H1 (cell line): Measurements from ENCODE around the gene TBC1D26. TPM values are rescaled to one million over a fixed set of nuclear protein-coding genes. Genes with fewer than 3 reads are reported as not detected.
A peak's percentile ranks its signal among the peaks of the same experiment; 100 is the strongest.
"Not testable (repeated sequence)": the region's sequence is repeated elsewhere in the genome, so short reads cannot be mapped to it uniquely, and the experiment has no call there.

Experiments
- CTCF ChIA-PET: fragments of 300-600 bp; sonication (Branson Sonifier 250); formaldehyde crosslinking; loops from one replicate; lab custom pipeline; 2021; ENCODE audit not compliant: partially characterized antibody; lab: Charles Lee
- POLR2A ChIA-PET: fragments of 300-600 bp; sonication (Branson Sonifier 250); formaldehyde crosslinking; loops from one replicate; lab custom pipeline; 2021; ENCODE audit warnings: inconsistent platforms; ENCODE audit not compliant: partially characterized antibody; lab: Charles Lee
- DNase-seq, 2 experiments: peaks; one replicate each; pipeline versions ENCODE4 v3.0.0 to v3.0.0-alpha.2; 2010 to 2022; ENCODE audit warnings: low spot score in 2 of 2, low read depth in 1 of 2, mixed read lengths in 1 of 2
- FAIRE-seq: peaks from 2 replicates; lab custom pipeline; 2011; peaks lifted over from hg19 to GRCh38; lab: Jason Lieb, UNC
- H2AFZ ChIP-seq: 2 replicates; pipeline ENCODE4 v1.8.1; 2012; ENCODE audit warnings: low read length, inconsistent platforms
- H2AK5ac ChIP-seq: 2 replicates; pipeline ENCODE4 v1.6.1; 2013; ENCODE audit warnings: low read depth, low read length
- H2BK120ac ChIP-seq: replicated peaks from 2 replicates; pipeline ENCODE3; 2013; ENCODE audit warnings: low read depth, low read length, inconsistent platforms
- H2BK12ac ChIP-seq: 2 replicates; pipeline ENCODE4 v1.6.1; 2013; ENCODE audit warnings: low read depth, low read length
- H2BK15ac ChIP-seq: 2 replicates; pipeline ENCODE4 v1.6.1; 2013; ENCODE audit warnings: low read length
- H2BK20ac ChIP-seq: 2 replicates; pipeline ENCODE4 v1.6.1; 2013; ENCODE audit warnings: low read length
- H2BK5ac ChIP-seq: 2 replicates; pipeline ENCODE4 v1.6.1; 2013; ENCODE audit warnings: low read depth, low read length
- H3K14ac ChIP-seq: 2 replicates; pipeline ENCODE4 v1.6.1; 2013; ENCODE audit warnings: inconsistent platforms; ENCODE audit not compliant: insufficient read length
- H3K18ac ChIP-seq: 2 replicates; pipeline ENCODE4 v1.6.1; 2013; ENCODE audit warnings: low read length; ENCODE audit errors: extremely low read depth
- H3K23ac ChIP-seq: 2 replicates; pipeline ENCODE4 v1.6.1; 2013; ENCODE audit warnings: inconsistent platforms; ENCODE audit not compliant: insufficient read length
- H3K23me2 ChIP-seq: 2 replicates; pipeline ENCODE4 v1.6.1; 2013; ENCODE audit warnings: low read depth, low read length
- H3K27ac ChIP-seq: 2 replicates; pipeline ENCODE4 v1.6.1; 2011; ENCODE audit warnings: low read depth, low read length, inconsistent platforms
- H3K27me3 ChIP-seq, 4 experiments: replicated peaks in 1 of 4; 1 replicate in 1 of 4; 2 replicates in 3 of 4; pipeline versions ENCODE4 v1.6.1 to v1.8.1; 2011 to 2013; ENCODE audit warnings: low read length in 3 of 4, mild to moderate bottlenecking in 3 of 4, inconsistent platforms in 2 of 4, mixed read lengths in 2 of 4, moderate library complexity in 1 of 4; ENCODE audit not compliant: control insufficient read depth in 3 of 4, insufficient read depth in 3 of 4; ENCODE audit errors: extremely low read depth in 1 of 4
- H3K36me3 ChIP-seq, 4 experiments: 2 replicates each; pipeline versions ENCODE4 v1.6.1 to v1.8.1; 2011 to 2013; ENCODE audit warnings: mild to moderate bottlenecking in 4 of 4, low read length in 3 of 4, moderate library complexity in 2 of 4, control low read depth in 1 of 4, inconsistent platforms in 1 of 4; ENCODE audit not compliant: insufficient read depth in 4 of 4, control insufficient read depth in 2 of 4
- H3K4ac ChIP-seq: replicated peaks from 2 replicates; pipeline ENCODE3; 2013; ENCODE audit warnings: low read length, low read depth, mixed read lengths, inconsistent platforms; ENCODE audit not compliant: insufficient read length
- H3K4me1 ChIP-seq, 4 experiments: replicated peaks in 1 of 4; 1 replicate in 1 of 4; 2 replicates in 3 of 4; pipeline versions ENCODE4 v1.6.1 to v1.8.1; 2011 to 2013; ENCODE audit warnings: low read length in 3 of 4, inconsistent platforms in 2 of 4, mixed read lengths in 1 of 4; ENCODE audit not compliant: insufficient read depth in 4 of 4, control insufficient read depth in 3 of 4
- H3K4me2 ChIP-seq, 2 experiments: 2 replicates each; pipeline versions ENCODE4 v1.6.1 to v1.8.1; 2011 to 2013; ENCODE audit warnings: low read depth in 2 of 2, low read length in 2 of 2, control low read depth in 1 of 2, inconsistent platforms in 1 of 2, mild to moderate bottlenecking in 1 of 2; ENCODE audit not compliant: insufficient read depth in 1 of 2
- H3K4me3 ChIP-seq, 4 experiments: fragments of 200-600, 300-600 bp in 1 of 4; sonication (generic), shearing (Covaris generic), sonication (Bioruptor Twin) in 1 of 4; 2 replicates each; pipeline versions ENCODE4 v1.5.1 to v1.8.1; 2011 to 2016; ENCODE audit warnings: low read length in 4 of 4, low read depth in 3 of 4, control low read depth in 2 of 4, inconsistent platforms in 2 of 4, mild to moderate bottlenecking in 2 of 4, mixed read lengths in 1 of 4, moderate library complexity in 1 of 4; ENCODE audit not compliant: insufficient read depth in 2 of 4; ENCODE audit errors: extremely low read depth in 1 of 4
- H3K56ac ChIP-seq: replicated peaks from 2 replicates; pipeline ENCODE3; 2013; ENCODE audit warnings: low read depth, mild to moderate bottlenecking, mixed read lengths, low read length, inconsistent platforms; ENCODE audit not compliant: insufficient read length
- H3K79me1 ChIP-seq: 2 replicates; pipeline ENCODE4 v1.6.1; 2013; ENCODE audit warnings: low read depth, low read length, control low read depth
- H3K79me2 ChIP-seq, 2 experiments: 2 replicates each; pipeline versions ENCODE4 v1.6.1 to v1.8.1; 2012 to 2013; ENCODE audit warnings: low read length in 2 of 2, mild to moderate bottlenecking in 2 of 2, inconsistent platforms in 1 of 2; ENCODE audit not compliant: insufficient read depth in 2 of 2, control insufficient read depth in 1 of 2
- H3K9ac ChIP-seq, 4 experiments: replicated peaks in 1 of 4; 1 replicate in 1 of 4; 2 replicates in 3 of 4; pipeline versions ENCODE4 v1.6.1 to v1.8.1; 2011 to 2013; ENCODE audit warnings: low read depth in 3 of 4, low read length in 3 of 4, control low read depth in 2 of 4, mild to moderate bottlenecking in 2 of 4, moderate library complexity in 2 of 4, inconsistent platforms in 1 of 4; ENCODE audit errors: extremely low read depth in 1 of 4
- H3K9me3 ChIP-seq, 2 experiments: 2 replicates each; pipeline versions ENCODE4 v1.6.1 to v1.8.1; 2012 to 2013; ENCODE audit warnings: mild to moderate bottlenecking in 2 of 2, moderate library complexity in 2 of 2, control low read depth in 1 of 2, inconsistent platforms in 1 of 2, low read depth in 1 of 2, low read length in 1 of 2, mixed read lengths in 1 of 2; ENCODE audit not compliant: insufficient read depth in 2 of 2
- H4K20me1 ChIP-seq, 2 experiments: replicated peaks in 1 of 2; 2 replicates each; pipeline versions ENCODE3 to v1.8.1; 2011 to 2013; ENCODE audit warnings: inconsistent platforms in 2 of 2, low read length in 2 of 2, mild to moderate bottlenecking in 1 of 2; ENCODE audit not compliant: insufficient read depth in 2 of 2, control insufficient read depth in 1 of 2
- H4K5ac ChIP-seq: 2 replicates; pipeline ENCODE4 v1.6.1; 2013; ENCODE audit warnings: low read length, low read depth, mixed read lengths, inconsistent platforms; ENCODE audit not compliant: insufficient read length
- H4K8ac ChIP-seq: 2 replicates; pipeline ENCODE4 v1.8.0; 2013; ENCODE audit warnings: mild to moderate bottlenecking, moderate library complexity, low read length, inconsistent platforms; ENCODE audit not compliant: insufficient read depth; ENCODE audit errors: extremely low read depth
- H4K91ac ChIP-seq: replicated peaks from 2 replicates; pipeline ENCODE3; 2013; ENCODE audit warnings: low read length, mixed read lengths, inconsistent platforms; ENCODE audit not compliant: insufficient read length
- WGBS, 2 experiments: shearing (Covaris generic) in 1 of 2; methylation state at CpG; one replicate each; pipeline versions ENCODE4 v1.1.6 to v1.1.7; 2013 to 2015; ENCODE audit warnings: low lambda C conversion rate in 2 of 2, mixed read lengths in 2 of 2, inconsistent platforms in 1 of 2, low coverage in 1 of 2, missing lambda C conversion rate in 1 of 2; ENCODE audit not compliant: insufficient replicate concordance in 2 of 2, insufficient coverage in 1 of 2, insufficient read length in 1 of 2; ENCODE audit errors: extremely low coverage in 1 of 2, missing lambda C conversion rate in 1 of 2; 5-methylcytosine and 5-hydroxymethylcytosine counted together
- polyA plus RNA-seq, 7 experiments: library from polyadenylated mRNA; depleted of rRNA in 3 of 7; stranded (reverse) in 5 of 7; unstranded in 2 of 7; fragments of >200 nt in 5 of 7; fragments of 200-250 nt in 2 of 7; gene quantifications; 1 replicate in 5 of 7; 2 replicates in 1 of 7; 4 replicates in 1 of 7; pipeline versions ENCODE4 v1.2.1 to v1.2.3, GENCODE V29; 2011 to 2013; ENCODE audit warnings: missing spikeins in 2 of 7, mixed read lengths in 2 of 7
- total RNA-seq: library from RNA; stranded (reverse); fragmentation: NEBNext Ultra II Directional; extraction: Animal tissue kit (Norgen Biotek cat#: 25700); gene quantifications from 2 replicates; pipeline ENCODE4 v1.2.1, GENCODE V29; 2021

TBC1D26 gene
- total and polyA plus RNA-seq, 2 of the 8 experiments (the other 6 are each of a cell fraction or from before 2014, with no cell fraction given) = 0.84 to 1.4 TPM

GRCh38 chr17:15730535-15730934, 1.5 kb upstream of the TBC1D26 start:
- H3K4me2 ChIP-seq, H3K56ac ChIP-seq, H3K4me3 ChIP-seq, H4K20me1 ChIP-seq, H3K36me3 ChIP-seq, CTCF ChIA-PET, H3K79me1 ChIP-seq, DNase-seq, H3K23ac ChIP-seq, H4K5ac ChIP-seq, H2BK120ac ChIP-seq, H3K9me3 ChIP-seq, H4K91ac ChIP-seq, H2BK12ac ChIP-seq, H3K4me1 ChIP-seq, H3K23me2 ChIP-seq, H3K27me3 ChIP-seq, H3K79me2 ChIP-seq, H3K14ac ChIP-seq, POLR2A ChIA-PET, H3K27ac ChIP-seq, H2AK5ac ChIP-seq, H3K4ac ChIP-seq, H4K8ac ChIP-seq, H3K9ac ChIP-seq, H2BK20ac ChIP-seq, H3K18ac ChIP-seq, H2BK15ac ChIP-seq, H2BK5ac ChIP-seq, H2AFZ ChIP-seq, FAIRE-seq: not testable (repeated sequence)
- WGBS, 2 experiments = 87% methylated on average over 7 of the region's 14 CpGs; no CpG with 5 or more reads in 1 of the 2 experiments

DNA sequence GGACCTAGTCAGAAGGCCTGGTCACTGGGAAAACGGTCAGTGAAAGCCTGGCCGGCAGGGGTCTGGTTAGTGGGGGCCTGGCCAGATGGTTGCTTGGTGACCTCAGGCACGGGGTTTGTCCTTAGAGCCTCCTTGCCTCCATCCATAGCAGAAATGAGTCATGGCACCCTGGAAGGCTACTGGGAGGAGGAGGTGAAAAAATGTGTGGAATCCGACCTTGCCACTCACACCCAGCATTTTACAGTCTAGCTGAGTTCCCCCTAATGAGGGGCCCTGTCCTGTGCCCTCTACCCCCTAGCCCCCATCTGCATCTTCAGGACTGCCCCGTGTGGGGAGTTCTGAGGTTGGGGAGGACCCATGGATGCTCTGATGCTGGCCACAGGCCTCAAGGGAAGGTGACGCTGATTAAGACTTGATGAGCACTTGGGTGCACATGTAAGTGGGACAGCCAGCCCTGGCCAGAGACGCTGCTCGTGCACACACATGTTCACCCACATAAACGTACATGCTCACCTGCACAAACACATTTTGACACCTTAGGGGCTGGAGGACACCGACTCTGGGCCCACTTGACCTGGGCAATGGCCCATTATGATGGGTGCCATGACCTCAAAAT, 1.2 kb downstream of the TBC1D26 start:
- H2BK20ac ChIP-seq, H3K56ac ChIP-seq, CTCF ChIA-PET, H3K4me2 ChIP-seq, H3K79me1 ChIP-seq, H4K91ac ChIP-seq, H3K36me3 ChIP-seq, H3K9ac ChIP-seq, H2AK5ac ChIP-seq, H3K4me3 ChIP-seq, DNase-seq, H2BK5ac ChIP-seq, H3K18ac ChIP-seq, H3K23me2 ChIP-seq, H3K9me3 ChIP-seq, H3K4me1 ChIP-seq, H4K8ac ChIP-seq, H2BK12ac ChIP-seq, H2AFZ ChIP-seq, H3K79me2 ChIP-seq, H4K5ac ChIP-seq, H3K14ac ChIP-seq, H4K20me1 ChIP-seq, POLR2A ChIA-PET, H3K27me3 ChIP-seq, H3K27ac ChIP-seq, H2BK120ac ChIP-seq, H2BK15ac ChIP-seq, H3K4ac ChIP-seq, H3K23ac ChIP-seq: not testable (repeated sequence)
- peak; percentile 45 for FAIRE-seq
- 88% methylated on average over 8 of the region's 10 CpGs; no CpG with 5 or more reads in 1 of the 2 experiments for WGBS, 2 experiments
